NCI-H1105 treated with DMSO at 0.1 percent for 48 hours (cell line): ENCODE measurements around the gene LYSET.
"Not testable (repeated sequence)": the region's sequence is repeated elsewhere in the genome, so short reads cannot be mapped to it uniquely, and the experiment has no call there.

Experiments
- DNase-seq: peaks from one replicate; lab custom pipeline; 2025; lab: John Stamatoyannopoulos, UW

LYSET gene

DNA sequence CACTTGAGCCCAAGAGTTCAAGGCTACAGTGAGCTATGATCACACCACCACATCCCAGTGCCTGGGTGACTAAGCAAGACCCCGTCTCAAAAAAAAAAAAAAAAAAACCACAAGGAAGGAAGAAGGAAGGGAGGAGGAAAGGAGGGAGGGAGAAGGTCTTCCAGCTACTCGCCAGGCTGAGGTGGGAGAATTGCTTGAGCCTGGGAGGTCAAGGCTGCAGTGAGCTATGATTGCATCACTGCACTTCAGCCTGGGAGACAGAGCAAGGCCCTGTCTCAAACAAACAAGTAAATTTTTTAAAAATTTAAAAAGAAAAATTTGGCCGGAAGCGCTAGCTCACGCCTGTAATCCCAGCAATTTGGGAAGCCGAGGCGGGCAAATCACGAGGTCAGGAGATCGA is 16.5 kb upstream of the LYSET start:
- not testable (repeated sequence) for DNase-seq

DNA sequence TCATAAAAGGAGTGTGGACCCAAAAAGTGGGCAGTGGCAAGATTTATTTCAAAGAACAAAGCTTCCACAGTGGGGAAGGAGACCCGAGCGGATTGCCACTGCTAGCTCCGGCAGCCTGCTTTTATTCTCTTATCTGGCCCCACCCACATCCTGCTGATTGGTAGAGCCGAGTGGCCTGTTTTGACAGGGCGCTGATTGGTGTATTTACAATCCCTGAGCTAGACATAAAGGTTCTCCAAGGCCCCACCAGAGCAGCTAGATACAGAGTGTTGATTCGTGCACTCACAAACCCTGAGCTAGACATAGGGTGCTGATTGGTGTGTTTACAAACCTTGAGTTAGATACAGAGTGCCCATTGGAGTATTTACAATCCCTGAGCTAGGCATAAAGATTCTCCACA is 15.5 kb upstream of the LYSET start:
- DNase-seq = not testable (repeated sequence)

DNA sequence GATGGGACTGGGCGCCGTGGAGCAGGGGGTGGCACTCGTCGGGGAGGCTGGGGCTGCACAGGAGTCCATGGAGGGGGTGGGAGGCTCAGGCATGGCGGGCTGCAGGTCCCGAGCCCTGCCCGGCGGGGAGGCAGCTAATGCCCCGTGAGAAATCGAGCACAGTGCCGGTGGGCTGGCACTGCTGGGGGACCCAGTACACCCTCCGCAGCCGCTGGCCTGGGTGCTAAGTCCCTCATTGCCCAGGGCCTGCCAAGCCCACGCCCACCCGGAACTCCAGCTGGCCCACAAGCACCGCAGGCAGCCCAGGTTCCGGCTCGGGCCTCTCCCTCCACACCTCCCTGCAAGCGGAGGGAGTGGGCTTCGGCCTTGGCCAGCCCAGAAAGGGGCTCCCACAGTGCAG is 15.0 kb upstream of the LYSET start:
- not testable (repeated sequence) for DNase-seq

DNA sequence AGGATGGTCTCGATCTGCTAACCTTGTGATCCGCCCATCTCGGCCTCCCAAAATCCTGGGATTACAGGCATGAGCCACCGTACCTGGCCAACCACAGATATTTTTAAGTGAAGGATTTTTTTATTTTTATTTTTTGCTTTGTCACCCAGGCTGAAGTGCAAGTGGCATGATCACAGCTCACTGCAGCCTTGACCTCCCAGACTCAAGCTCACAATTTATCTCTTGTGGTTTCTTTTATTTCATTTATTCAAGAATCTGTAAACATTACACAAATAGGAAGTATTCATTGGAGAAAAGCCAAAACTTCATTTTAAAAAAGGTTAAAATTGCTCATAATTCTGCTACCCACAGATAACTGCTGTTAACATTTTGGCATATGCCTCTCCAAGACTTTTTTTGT is 13.7 kb upstream of the LYSET start:
- DNase-seq = no peak

DNA sequence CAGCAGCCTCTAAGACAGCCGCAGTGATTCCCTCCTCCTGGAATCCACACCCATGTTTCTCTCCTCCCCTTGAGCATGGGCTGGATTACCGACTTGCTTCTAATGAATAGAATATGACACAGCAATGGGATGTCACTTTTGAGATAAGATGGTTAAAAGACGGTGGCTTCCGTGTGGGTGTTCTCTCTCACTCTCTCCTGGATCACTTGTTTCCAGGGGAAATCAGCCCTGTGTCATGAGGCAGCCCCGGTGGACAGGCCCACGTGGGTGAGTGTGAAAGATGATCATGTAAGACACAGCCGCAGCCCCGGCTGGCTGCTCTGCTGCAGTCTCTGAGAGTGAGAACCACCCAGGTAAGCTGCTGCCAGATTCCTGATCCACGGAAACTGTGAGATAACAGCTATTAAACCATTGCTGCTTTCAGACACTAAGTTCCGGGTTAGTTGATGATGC is 11.1 kb upstream of the LYSET start:
- no peak for DNase-seq

DNA sequence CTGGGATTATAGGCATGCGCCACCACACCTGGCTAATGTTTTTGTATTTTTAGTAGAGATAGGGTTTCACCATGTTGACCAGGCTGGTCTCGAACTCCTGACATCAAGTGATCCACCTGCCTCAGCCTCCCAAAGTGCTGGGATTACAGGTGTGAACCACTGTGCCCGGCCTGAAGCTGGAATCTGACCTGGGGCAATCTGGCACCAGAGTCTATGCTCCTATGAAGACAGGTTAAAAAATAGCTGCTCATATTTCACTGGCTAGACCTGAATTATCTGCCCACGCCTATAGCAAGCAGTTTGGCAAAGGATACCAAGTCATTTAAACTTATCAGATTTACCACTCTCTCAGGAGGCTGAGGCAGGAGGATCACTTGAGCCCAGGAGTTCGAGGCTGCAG is 10.4 kb upstream of the LYSET start:
- DNase-seq = not testable (repeated sequence)

DNA sequence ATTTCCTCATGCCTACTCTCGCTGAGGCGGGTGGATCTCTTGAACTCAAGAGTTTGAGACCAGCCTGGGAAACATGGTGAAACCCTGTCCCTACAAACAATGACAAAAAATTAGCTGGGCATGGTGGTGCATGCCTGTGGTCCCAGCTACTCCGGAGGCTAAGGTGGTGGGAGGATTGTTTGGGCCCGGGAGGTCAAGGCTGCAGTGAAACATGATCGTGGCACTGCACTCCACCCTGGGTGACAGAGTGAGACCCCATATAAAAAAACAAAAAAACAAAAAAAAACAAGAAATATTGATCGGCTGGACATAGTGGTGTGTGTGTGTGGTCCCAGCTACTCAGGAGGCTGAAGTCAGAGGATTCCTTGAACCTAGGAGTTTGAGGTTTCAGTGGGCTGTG is 9.6 kb upstream of the LYSET start:
- DNase-seq = no peak

DNA sequence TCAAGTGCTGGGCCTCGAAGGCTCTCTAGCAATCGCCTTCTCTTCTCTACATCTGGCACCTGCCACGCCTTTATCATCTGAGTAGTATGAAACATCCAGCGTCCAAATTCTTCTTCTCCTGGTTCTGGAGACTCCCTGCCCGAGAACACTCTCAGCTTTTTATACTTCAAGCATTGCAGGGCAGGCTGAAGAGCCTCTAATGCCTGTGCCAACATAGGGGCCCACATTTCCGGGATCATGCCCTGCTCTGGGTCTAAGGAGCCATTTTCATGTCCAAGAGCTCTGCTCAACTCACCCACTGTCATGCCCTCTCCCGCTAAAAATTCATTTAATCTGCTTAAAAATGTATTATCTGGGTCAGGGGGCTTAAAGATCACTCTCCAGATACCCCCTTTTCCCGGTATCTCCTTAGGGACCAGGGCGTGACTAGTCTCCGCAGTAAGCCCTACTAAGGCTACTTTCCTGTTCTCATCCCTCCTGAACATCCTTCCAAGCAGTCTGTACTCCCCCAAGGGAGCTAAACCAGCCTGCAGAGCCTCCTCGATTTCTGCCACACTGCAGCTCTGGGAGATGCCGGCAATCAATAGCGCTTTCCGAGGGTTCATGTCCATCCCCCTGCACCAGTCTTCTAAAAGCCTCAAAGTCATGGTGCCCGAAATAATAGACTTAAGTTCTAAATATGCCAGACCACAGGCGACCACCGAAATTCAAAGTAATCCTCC is 1.4 kb upstream of the LYSET start:
- DNase-seq = no peak

DNA sequence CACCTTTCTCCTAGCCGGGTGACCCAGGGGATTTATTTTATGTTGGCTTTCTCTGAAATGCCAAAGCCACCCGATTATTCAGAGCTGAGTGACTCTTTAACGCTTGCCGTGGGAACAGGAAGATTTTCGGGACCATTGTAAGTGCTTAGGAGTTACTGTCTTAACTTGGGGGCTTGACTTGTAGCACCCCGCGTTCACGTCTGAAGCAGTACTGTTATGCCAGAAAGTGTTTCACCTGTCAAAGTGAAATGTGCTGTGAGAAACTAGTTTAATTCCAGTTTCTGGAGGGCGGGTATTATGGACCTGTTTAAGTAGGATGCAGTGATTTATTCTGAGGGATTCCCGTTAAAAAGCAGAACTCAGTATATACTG is 218 bp downstream of the LYSET start:
- no peak for DNase-seq

DNA sequence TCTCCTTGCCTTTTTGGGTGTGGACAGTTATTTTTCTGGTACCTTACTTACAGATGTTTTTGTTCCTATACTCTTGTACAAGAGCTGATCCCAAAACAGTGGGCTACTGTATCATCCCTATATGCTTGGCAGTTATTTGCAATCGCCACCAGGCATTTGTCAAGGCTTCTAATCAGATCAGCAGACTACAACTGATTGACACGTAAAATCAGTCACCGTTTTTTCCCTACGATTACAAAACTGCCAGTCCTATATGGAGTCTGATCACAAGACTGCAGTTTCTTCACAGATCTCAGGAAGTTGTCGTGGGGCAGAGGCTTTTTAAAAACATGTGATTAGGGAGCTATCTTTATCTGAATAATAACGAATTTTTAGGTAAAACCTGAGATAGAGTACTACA is 1.3 kb downstream of the LYSET start:
- DNase-seq = no peak

DNA sequence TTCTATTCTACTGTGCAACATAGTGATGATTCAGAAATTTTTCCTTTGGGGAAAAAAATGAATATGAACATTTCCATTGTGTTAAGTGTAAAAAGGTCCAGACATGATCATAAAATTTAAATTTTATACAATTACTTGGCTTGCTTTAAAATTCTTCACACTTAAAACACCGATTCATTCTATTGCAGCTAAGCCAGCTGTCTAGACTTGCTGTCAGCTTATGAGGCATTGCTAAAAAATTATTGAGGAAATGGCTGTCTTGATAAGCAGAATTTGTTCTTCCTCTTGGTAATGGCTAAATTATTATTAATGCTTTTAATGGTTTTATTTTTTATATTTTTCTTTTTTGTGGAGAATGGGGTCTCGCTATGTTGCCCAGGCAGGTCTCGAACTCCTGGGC is 1.8 kb downstream of the LYSET start:
- DNase-seq = no peak

DNA sequence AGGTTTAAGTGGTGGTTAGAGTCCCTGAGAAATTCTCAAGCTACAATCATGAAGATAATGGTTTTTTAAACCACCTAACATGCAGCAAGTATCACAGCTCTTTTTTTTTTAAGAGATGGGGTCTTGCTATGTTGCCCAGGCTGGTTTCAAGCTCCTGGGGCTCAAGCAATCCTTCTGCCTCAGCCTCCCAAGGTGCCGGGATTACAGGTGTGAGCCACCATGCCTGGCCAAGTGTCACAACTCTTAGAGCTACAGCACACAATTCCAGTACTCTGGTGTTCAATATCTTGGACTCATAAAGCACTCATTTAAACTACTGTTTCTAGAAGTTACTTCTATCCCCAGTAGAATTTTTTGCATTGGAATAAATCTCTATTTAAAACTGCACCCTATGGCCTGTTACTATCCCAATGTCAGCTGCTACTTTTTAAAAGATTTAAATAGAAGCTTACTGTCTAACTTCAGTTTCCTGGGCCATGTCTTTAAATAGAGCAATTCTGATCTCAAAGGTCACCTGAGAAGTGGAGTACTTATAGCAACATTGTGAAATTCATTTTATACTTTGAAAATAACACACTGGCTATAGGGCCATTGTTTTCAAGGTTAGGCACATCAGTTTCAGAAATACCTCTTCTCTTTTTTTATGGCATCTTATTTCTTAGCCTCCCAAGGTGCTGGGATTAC is 10.3 kb downstream of the LYSET start:
- DNase-seq = no peak

DNA sequence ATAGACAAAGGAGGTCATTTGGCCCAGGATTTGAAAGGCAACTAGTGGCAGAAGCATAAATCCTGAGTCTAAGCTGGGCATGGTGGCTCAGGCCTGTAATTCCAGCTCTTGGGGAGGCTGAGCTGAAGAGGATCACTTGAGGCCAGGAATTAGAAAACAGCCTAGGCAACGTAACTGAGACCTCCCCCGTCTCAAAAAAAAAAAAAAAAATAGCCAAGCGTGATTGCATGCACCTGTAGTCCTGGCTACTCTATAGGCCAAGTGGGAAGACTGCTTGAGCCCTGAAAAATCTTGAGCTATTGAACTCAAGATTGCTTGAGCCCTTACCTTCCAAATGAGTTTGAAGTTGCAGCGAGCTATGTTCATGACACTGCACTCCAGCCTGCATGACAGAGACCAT is 13.9 kb downstream of the LYSET start:
- DNase-seq = no peak

DNA sequence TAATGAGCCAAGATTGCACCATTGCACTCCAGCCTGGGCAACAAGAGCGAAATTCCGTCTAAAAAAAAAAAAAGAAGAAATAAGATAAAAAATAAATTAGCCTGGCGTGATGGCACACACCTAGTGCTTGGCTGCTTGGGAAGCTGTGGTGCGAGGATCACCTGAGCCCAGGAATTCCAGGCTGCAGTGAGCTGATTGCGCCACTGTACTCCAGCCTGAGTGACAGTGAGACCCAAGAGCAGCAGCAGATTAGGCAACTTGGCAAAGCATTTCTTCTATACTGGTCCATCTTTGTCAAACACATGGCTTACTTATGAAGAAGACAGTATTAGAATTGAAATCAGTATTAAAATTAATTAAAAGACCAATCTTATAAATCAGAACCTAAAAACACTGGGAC is 15.4 kb downstream of the LYSET start:
- DNase-seq = no peak

DNA sequence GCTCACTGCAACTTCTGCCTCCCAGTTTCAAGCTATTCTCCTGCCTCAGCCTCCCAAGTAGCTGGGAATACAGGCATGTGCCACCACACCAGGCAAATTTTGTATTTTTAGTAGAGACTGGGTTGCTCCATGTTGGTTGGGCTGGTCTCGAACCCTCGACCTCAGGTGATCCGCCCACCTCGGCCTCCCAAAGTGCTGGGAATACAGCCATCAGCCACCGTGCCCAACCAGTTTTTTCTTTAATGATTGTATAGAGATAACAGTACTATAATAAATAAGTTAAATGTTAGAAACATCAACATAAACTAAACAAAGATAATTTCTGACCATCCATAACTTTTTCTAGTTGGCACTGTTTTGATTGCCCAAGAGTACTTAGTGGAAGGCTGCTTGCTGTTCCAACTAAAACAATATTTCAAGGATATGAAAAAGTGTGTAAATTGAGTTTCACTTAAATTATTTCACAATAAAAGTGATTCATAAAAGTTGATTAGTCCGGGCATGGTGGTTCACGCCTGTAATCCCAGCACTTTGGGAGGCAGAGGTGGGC is 16.1 kb downstream of the LYSET start:
- DNase-seq = no peak

DNA sequence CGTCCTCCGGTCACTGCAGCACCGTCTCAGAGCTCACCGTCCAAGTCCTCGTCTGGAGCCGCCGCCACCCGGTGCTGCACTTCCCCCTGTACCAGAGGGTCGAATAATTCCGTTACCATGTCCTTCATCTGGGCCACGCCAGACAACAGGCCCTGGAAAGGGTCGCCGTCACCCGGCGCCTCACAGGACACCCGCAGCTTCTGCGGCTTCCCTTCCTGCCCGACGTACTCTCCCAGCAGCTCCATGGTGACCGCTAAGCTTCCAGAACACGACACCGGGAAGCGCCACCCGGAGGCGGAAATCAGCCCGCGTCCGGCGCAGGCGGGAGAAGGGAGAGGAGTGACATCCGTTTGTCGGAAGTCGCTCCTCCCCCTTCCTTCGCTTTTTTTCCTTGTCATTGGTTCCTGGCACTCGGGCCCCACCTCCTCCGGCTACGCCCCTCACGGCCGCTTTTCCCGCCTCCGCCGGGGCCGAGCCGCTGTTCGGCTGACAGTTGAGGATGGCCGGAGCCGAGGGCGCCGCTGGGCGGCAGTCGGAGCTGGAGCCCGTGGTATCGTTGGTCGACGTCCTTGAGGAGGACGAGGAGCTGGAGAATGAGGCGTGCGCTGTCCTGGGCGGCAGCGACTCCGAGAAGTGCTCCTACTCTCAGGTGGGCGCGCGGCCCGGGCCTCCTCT is 21.8 kb downstream of the LYSET start, which contains the start of the genes GON7 and UBR7:
Gene GON7 (minus strand): TSS at position 273 of the 675 bp plus-strand sequence. CDS start 28 bp downstream, at position 245.
Gene UBR7 (plus strand): TSS at position 464 of the 675 bp plus-strand sequence. CDS start 36 bp downstream, at position 500.
- peak; percentile 97 for DNase-seq

DNA sequence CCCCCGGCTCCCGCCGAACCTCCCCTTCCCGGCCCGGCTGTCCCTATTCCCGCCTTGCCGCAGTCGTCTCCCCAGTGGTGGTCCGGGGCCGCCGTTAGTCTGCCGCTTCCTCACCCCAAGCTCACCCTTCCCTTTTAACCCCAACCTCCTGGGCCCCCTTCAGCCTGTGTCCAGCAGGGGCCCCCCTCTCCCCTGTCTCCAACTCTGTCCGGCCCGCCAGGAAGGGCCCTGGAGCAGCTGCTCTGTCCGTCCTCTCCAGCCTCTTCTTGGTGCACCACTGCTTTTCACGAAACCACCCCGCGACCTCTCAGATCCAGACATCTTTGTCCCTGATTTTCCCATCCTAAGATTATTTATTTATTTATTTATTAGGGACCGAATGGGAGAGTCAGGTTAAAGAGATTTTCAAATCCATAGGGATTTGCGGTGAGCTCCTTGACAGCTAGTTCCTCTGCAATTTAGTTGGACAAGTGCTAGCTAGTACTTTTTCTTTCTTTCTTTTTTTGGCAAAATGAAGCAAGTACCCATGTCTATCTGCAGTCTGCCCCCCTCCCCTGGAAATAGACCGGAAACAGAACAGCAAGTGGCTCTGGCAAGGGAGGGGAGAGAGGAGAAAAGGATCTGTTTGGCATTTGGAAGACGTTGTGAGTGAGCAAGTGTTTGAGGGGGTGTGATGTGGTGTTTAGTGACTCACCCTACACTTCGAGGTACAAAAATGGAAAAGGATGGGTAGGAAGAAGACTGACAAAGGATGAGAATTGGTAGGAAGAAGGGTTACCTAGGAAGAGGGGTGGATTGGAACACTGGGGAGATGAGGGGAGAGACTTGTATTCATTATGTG is 22.6 kb downstream of the LYSET start:
- DNase-seq = peak; percentile 61

DNA sequence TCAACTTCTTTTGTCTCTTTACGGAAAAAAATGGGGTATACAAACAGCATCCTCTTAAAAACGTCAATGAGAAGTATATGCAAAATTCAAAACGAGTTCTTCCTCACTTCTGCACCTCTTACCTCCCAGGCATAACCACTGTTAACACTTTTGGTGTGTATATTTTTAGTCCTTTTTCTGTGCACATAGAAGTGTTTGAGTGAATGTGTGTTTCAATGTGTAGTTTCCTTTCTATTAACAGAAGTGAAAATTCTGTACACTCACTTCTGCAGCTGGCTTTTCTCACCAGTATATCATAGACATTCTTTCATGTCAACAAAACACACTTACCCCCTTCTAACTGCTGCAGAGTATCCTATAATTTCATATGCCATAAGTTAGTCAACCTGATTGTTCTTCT is 27.3 kb downstream of the LYSET start:
- no peak for DNase-seq

DNA sequence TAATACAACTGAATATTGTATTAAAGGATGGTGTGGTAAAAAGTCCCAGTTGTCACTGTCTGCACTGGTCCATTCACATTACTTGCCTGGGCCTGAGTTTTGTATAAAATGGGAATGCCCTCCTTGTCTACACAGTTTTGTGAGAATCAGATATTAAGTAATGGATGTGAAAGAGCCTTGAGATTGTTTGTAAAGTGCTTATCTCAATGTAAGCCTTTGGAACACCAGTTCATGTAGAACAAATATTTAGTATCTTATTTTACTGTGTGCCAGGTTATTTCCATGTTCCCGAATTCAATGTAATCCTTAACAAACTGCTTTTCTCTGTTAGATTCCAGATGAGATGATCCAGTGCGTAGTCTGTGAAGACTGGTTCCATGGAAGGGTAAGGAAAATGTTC is 29.5 kb downstream of the LYSET start:
- no peak for DNase-seq

DNA sequence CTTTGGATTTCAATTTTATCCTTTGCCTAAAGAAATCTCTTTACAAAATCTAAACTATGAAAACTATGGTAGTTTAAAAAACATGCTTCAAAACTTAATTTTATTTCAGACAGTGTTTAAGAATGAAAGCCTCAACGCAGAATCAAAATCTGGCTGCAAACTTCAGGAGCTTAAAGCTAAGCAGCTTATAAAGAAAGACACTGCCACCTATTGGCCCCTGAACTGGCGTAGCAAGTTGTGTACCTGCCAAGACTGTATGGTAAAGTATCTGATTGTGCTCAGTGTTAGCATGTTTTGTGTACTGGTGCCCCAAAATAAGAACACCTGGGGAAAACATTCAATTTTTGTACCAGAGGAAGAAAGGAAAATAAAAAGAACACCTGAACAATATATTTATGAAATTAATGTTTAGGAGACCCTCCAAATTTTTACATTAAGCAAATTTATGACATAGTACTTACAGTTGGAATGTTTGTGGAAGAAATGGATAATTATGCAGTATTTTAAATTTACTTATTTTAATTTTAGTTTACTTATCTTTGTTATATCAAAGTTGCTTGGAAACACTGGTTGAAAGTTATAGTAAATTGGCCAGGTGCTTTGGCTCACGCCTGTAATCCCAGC is 34.1 kb downstream of the LYSET start:
- peak; percentile 64 for DNase-seq

DNA sequence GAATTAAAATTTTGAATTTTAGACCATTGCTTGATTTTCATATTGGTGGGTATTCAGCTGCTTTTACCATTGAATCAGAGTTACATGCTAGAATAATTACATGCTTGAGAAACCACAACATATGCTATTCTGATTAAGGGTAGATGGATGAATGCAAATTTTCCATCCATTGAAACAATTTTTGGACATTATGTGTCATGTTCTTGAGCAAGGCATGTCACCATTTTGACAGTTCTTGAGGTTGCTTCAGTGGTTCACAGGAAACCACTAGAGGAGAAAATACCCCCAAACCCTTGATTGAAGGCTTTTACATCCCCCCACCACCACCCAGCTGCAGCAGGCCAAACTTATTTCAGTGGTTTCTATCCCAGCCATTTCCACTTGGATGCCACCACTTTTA is 35.4 kb downstream of the LYSET start:
- no peak for DNase-seq
